Osteocyte (in vitro differentiated cells): ENCODE data around the gene RPA3. TPM values are rescaled to one million over a fixed set of nuclear protein-coding genes. Genes with fewer than 3 reads are reported as not detected.

Source experiments
- DNase-seq: peaks from one replicate; pipeline ENCODE4 v3.0.0; 2021; ENCODE audit warnings: mixed read lengths; ENCODE audit not compliant: unreplicated experiment; ENCODE audit errors: extremely low spot score
- H3K27ac Mint-ChIP-seq: one replicate; pipeline ENCODE4 v1.8.0; 2021; ENCODE audit warnings: mild to moderate bottlenecking, mixed read lengths; ENCODE audit not compliant: unreplicated experiment
- H3K27me3 Mint-ChIP-seq: one replicate; pipeline ENCODE4 v1.8.0; 2021; ENCODE audit warnings: mixed read lengths; ENCODE audit not compliant: unreplicated experiment
- H3K36me3 Mint-ChIP-seq: one replicate; pipeline ENCODE4 v1.8.0; 2021; ENCODE audit warnings: mixed read lengths; ENCODE audit not compliant: unreplicated experiment
- H3K4me1 Mint-ChIP-seq: one replicate; pipeline ENCODE4 v1.8.0; 2021; ENCODE audit warnings: mixed read lengths; ENCODE audit not compliant: unreplicated experiment
- H3K4me3 Mint-ChIP-seq: one replicate; pipeline ENCODE4 v1.8.0; 2021; ENCODE audit warnings: mild to moderate bottlenecking, moderate library complexity, mixed read lengths; ENCODE audit not compliant: unreplicated experiment
- H3K9me3 Mint-ChIP-seq: one replicate; pipeline ENCODE4 v1.8.0; 2021; ENCODE audit warnings: mixed read lengths; ENCODE audit not compliant: unreplicated experiment
- CTCF ChIP-seq: fragments of 200-600 bp; sonication (generic); IDR thresholded peaks from 2 replicates; pipeline ENCODE4 v1.5.0; 2021; ENCODE audit warnings: antibody characterized with exemption, mild to moderate bottlenecking, moderate library complexity
- total RNA-seq: library from RNA; stranded (reverse); gene quantifications from 2 replicates; pipeline ENCODE4 v1.2.1, GENCODE V29; 2021

The RPA3 gene
- total RNA-seq, 1 donor from 2014 or later, result 14.8 TPM

- DNase-seq, result no peak
- peaks cover 7% of the 10 kb centered on the region for H3K36me3 Mint-ChIP-seq
- H3K27ac Mint-ChIP-seq, result no peak overlapping the region
- no peaks in the 10 kb centered on the region for H3K27me3 Mint-ChIP-seq
- no peak overlapping the region for H3K4me3 Mint-ChIP-seq
- H3K4me1 Mint-ChIP-seq, result no peaks in the 10 kb centered on the region
- TF ChIP-seq CTCF, result no peak
- no peaks in the 10 kb centered on the region for H3K9me3 Mint-ChIP-seq
Observed at GRCh38 chr7:7671361-7671760, 47.0 kb downstream of the RPA3 start.

GRCh38 chr7:7670490-7670889, 47.9 kb downstream of the RPA3 start:
- no peak for DNase-seq
- Mint-ChIP-seq H3K4me3 (no peak overlapping the region), H3K27ac (no peak overlapping the region), H3K36me3 (peaks cover 4% of the 10 kb centered on the region), H3K4me1 (no peaks in the 10 kb centered on the region), H3K27me3 (no peaks in the 10 kb centered on the region), H3K9me3 (no peaks in the 10 kb centered on the region)
- no peak for TF ChIP-seq CTCF

- no peaks in the 10 kb centered on the region for H3K4me1 Mint-ChIP-seq
- DNase-seq, result no peak
- no peak for TF ChIP-seq CTCF
- H3K9me3 Mint-ChIP-seq, result no peaks in the 10 kb centered on the region
- H3K27me3 Mint-ChIP-seq, result no peaks in the 10 kb centered on the region
- no peaks in the 10 kb centered on the region for H3K36me3 Mint-ChIP-seq
- H3K27ac Mint-ChIP-seq, result no peak overlapping the region
- no peak overlapping the region for H3K4me3 Mint-ChIP-seq
Observed at GRCh38 chr7:7668706-7669105, 49.7 kb downstream of the RPA3 start.

GRCh38 chr7:7667187-7667586, 51.2 kb downstream of the RPA3 start:
- no peak for DNase-seq
- no peak overlapping the region for H3K27ac Mint-ChIP-seq
- H3K27me3 Mint-ChIP-seq, result no peaks in the 10 kb centered on the region
- no peaks in the 10 kb centered on the region for H3K4me1 Mint-ChIP-seq
- H3K36me3 Mint-ChIP-seq, result no peaks in the 10 kb centered on the region
- H3K4me3 Mint-ChIP-seq, result no peak overlapping the region
- TF ChIP-seq CTCF, result no peak
- no peaks in the 10 kb centered on the region for H3K9me3 Mint-ChIP-seq

- no peaks in the 10 kb centered on the region for H3K4me1 Mint-ChIP-seq
- H3K4me3 Mint-ChIP-seq, result no peak overlapping the region
- no peaks in the 10 kb centered on the region for H3K27me3 Mint-ChIP-seq
- H3K9me3 Mint-ChIP-seq, result no peaks in the 10 kb centered on the region
- DNase-seq, result no peak
- H3K27ac Mint-ChIP-seq, result no peak overlapping the region
- no peak for TF ChIP-seq CTCF
- H3K36me3 Mint-ChIP-seq, result no peaks in the 10 kb centered on the region
Observed at GRCh38 chr7:7665031-7665430, 53.4 kb downstream of the RPA3 start.
